ENCODE measurements around the gene ZNF324B.
"Not testable (repeated sequence)": the region's sequence is repeated elsewhere in the genome, so short reads cannot be mapped to it uniquely, and the experiment has no call there.

DNA sequence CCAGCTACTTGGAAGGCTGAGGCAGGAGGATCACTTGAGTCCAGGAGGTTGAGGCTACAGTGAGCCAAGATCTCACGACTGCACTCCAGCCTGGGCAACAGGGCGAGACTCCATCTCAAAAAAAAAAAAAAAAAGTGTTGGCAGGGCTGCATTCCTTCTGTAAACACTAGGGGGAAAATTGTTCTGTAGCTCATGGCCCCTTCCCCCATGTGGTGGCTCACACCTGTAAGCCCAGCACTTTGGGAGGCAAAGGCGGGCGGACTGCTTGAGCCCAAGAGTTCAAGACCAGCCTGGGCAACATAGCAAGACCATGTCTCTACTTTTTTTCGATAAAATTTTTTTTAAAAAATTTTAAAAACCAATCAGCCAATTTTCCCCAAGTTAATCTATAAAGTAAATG, 32.9 kb downstream of the ZNF324B start:
- TF ChIP-seq ZNF324, ZNF404, ZNF473, SP2 (tag by site-specific recombination; IDR thresholded peaks at IDR 0.05): not testable (repeated sequence)
- TF ChIP-seq, protein P1, sequence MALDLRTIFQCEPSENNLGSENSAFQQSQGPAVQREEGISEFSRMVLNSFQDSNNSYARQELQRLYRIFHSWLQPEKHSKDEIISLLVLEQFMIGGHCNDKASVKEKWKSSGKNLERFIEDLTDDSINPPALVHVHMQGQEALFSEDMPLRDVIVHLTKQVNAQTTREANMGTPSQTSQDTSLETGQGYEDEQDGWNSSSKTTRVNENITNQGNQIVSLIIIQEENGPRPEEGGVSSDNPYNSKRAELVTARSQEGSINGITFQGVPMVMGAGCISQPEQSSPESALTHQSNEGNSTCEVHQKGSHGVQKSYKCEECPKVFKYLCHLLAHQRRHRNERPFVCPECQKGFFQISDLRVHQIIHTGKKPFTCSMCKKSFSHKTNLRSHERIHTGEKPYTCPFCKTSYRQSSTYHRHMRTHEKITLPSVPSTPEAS (tag by site-specific recombination; IDR thresholded peaks at IDR 0.05): not testable (repeated sequence)
- TF ChIP-seq, protein P2, sequence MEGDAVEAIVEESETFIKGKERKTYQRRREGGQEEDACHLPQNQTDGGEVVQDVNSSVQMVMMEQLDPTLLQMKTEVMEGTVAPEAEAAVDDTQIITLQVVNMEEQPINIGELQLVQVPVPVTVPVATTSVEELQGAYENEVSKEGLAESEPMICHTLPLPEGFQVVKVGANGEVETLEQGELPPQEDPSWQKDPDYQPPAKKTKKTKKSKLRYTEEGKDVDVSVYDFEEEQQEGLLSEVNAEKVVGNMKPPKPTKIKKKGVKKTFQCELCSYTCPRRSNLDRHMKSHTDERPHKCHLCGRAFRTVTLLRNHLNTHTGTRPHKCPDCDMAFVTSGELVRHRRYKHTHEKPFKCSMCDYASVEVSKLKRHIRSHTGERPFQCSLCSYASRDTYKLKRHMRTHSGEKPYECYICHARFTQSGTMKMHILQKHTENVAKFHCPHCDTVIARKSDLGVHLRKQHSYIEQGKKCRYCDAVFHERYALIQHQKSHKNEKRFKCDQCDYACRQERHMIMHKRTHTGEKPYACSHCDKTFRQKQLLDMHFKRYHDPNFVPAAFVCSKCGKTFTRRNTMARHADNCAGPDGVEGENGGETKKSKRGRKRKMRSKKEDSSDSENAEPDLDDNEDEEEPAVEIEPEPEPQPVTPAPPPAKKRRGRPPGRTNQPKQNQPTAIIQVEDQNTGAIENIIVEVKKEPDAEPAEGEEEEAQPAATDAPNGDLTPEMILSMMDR (tag by site-specific recombination; IDR thresholded peaks at IDR 0.05): not testable (repeated sequence)
- TF ChIP-seq, protein P3, sequence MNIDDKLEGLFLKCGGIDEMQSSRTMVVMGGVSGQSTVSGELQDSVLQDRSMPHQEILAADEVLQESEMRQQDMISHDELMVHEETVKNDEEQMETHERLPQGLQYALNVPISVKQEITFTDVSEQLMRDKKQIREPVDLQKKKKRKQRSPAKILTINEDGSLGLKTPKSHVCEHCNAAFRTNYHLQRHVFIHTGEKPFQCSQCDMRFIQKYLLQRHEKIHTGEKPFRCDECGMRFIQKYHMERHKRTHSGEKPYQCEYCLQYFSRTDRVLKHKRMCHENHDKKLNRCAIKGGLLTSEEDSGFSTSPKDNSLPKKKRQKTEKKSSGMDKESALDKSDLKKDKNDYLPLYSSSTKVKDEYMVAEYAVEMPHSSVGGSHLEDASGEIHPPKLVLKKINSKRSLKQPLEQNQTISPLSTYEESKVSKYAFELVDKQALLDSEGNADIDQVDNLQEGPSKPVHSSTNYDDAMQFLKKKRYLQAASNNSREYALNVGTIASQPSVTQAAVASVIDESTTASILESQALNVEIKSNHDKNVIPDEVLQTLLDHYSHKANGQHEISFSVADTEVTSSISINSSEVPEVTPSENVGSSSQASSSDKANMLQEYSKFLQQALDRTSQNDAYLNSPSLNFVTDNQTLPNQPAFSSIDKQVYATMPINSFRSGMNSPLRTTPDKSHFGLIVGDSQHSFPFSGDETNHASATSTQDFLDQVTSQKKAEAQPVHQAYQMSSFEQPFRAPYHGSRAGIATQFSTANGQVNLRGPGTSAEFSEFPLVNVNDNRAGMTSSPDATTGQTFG (tag by site-specific recombination; IDR thresholded peaks at IDR 0.05; ENCODE audit: borderline replicate concordance): not testable (repeated sequence)

Measured in HEK293 (cell line).